ENCODE results near the gene TRIM29. TPM values are rescaled to one million over a fixed set of nuclear protein-coding genes. Genes with fewer than 3 reads are reported as not detected.

TRIM29 gene
- total RNA-seq, 1 donor from 2014 or later: not detected

DNA sequence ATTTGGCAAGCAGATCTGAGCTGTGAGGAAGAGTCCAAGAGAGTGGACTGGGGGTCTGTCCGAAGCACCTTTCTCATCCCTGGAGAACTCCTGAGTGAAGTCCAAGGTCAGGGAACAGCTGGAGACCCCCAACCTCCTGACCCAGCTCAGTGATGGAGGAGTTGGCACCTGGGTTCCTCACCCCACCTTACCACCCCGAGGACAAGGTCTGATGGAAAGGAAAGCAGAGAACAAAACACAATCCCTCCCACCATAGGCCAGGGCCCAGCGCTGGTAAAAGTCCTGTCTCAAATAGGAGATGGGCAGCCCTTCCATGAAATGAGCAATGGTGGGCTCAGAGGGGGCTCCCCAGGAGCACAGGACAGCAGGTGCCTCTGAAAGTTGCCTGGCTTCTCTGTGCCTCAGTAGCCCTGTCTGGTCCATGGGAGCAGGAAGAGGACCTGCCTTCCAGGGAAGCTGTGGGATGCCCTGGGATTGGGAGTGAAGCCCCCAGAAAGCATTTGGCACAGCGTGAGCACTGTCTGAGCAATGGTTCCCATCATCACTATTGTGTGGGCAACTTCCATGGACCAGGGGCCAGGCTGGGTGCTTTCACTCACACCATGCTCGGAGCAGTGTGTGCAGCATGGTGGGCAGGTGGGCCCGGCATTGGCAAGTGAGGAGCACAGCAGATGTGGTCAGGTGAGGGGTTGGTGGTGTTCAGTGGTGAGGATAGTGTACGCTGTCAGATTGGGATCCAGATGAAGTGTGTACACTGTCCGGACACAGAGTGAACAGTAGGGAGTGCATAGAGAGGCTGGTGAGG, 7.5 kb downstream of the TRIM29 start:
- H3K4me3 Mint-ChIP-seq (ENCODE audit: unreplicated experiment): no peak overlapping the region

DNA sequence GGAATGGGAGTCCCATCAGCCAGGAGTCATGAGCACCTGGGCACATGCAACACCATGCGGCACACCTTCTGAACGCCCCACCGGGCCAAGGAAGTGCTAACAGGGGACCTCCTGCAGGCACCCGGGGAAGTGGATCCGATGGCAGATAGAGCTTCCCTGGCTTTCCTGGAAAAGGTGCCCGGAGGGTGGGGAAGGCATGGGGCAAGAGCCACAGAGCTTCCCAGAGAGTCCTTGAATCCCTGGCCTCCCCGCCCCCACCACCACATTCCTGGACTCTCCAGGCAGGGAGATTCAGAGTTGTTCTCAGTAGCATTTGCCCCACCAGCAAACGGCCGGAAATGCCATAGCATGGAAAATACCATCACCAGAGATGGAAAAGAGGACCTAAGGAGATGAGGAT, 8.3 kb downstream of the TRIM29 start:
- Mint-ChIP-seq H3K9me3 (ENCODE audit: unreplicated experiment) (no peaks in the 10 kb centered on the region), H3K27me3 (ENCODE audit: unreplicated experiment) (peaks cover 4% of the 10 kb centered on the region), H3K27ac (ENCODE audit: unreplicated experiment) (no peak overlapping the region), H3K4me1 (ENCODE audit: unreplicated experiment) (no peaks in the 10 kb centered on the region), H3K4me3 (ENCODE audit: unreplicated experiment) (no peak overlapping the region), H3K36me3 (ENCODE audit: low read depth, unreplicated experiment) (no peaks in the 10 kb centered on the region)
- TF ChIP-seq CTCF (IDR thresholded peaks at IDR 0.05; ENCODE audit: unreplicated experiment): no peak
- no peak for DNase-seq (ENCODE audit: low spot score)

More for the DNA sequence above, 7.5 kb downstream of the TRIM29 start:
- H3K36me3 Mint-ChIP-seq (ENCODE audit: low read depth, unreplicated experiment): no peaks in the 10 kb centered on the region
- no peak overlapping the region for H3K27ac Mint-ChIP-seq (ENCODE audit: unreplicated experiment)
- H3K9me3 Mint-ChIP-seq (ENCODE audit: unreplicated experiment): no peaks in the 10 kb centered on the region
- no peaks in the 10 kb centered on the region for H3K4me1 Mint-ChIP-seq (ENCODE audit: unreplicated experiment)
- H3K27me3 Mint-ChIP-seq (ENCODE audit: unreplicated experiment): peaks cover 4% of the 10 kb centered on the region
- no peak for TF ChIP-seq CTCF (IDR thresholded peaks at IDR 0.05; ENCODE audit: unreplicated experiment)
- no peak for DNase-seq (ENCODE audit: low spot score)

DNA sequence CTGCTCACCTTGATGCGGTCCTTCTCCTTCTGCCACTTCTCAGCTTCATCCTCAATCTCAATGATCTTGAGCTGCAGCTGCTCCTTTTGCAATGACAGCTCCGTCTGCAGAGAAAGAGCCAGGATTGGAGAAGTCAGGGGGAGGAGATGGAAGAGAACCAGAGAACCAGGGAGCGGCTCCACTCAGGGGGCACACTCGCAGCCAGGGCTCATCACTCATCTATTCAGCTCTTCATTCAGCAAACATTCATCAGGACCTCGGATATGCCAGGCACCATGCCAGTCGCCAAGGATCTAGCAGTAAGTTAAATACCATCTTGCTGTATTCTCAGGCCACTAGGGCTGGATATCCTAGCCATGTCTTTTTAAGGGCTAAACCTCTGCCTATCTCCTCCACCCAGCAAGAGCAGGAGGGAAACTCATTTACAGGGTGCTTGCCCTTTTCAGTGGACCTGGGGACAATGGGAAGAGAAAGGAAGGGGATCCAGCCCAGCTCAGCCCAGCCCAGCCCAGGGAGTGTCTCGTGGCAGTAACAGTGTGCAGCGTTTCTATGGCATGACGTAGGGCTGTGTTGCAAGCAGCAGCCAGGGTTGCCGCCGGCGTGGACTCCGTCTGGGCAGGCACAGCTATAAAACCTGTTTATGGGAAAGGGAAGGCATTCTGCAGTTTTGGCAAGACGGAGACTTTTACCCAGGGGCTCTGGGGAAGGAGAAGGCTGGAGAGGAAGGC, 9.4 kb downstream of the TRIM29 start:
- Mint-ChIP-seq H3K27me3 (ENCODE audit: unreplicated experiment) (peaks cover 6% of the 10 kb centered on the region), H3K9me3 (ENCODE audit: unreplicated experiment) (no peaks in the 10 kb centered on the region), H3K4me1 (ENCODE audit: unreplicated experiment) (no peaks in the 10 kb centered on the region), H3K27ac (ENCODE audit: unreplicated experiment) (no peak overlapping the region), H3K4me3 (ENCODE audit: unreplicated experiment) (no peak overlapping the region), H3K36me3 (ENCODE audit: low read depth, unreplicated experiment) (no peaks in the 10 kb centered on the region)
- no peak for TF ChIP-seq CTCF (IDR thresholded peaks at IDR 0.05; ENCODE audit: unreplicated experiment)
- no peak for DNase-seq (ENCODE audit: low spot score)

DNA sequence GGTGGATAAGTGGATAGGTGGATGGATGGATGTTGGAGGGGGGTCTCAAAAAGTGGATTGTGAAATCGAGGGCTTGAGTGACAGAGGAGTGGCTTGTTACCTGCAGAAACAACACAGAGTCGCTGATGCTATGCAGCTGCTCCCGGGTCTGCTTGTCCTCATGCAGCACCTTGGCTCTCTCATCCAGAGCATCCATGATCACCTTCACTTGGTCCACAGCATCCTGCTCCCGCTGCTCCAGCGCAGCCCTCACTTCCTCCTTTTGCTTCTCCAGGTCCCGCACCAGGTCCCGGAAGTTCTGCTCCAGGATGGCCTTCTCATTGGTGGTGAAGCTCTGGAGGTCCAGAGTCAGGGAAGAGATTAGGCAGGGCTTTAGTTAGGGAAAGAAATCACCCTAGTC, 10.7 kb downstream of the TRIM29 start:
- no peak for TF ChIP-seq CTCF (IDR thresholded peaks at IDR 0.05; ENCODE audit: unreplicated experiment)
- Mint-ChIP-seq H3K9me3 (ENCODE audit: unreplicated experiment) (no peaks in the 10 kb centered on the region), H3K27me3 (ENCODE audit: unreplicated experiment) (peaks cover 11% of the 10 kb centered on the region), H3K27ac (ENCODE audit: unreplicated experiment) (no peak overlapping the region), H3K4me1 (ENCODE audit: unreplicated experiment) (no peaks in the 10 kb centered on the region), H3K36me3 (ENCODE audit: low read depth, unreplicated experiment) (no peaks in the 10 kb centered on the region), H3K4me3 (ENCODE audit: unreplicated experiment) (no peak overlapping the region)
- DNase-seq (ENCODE audit: low spot score): no peak

GRCh38 chr11:120126620-120127019, 11.3 kb downstream of the TRIM29 start:
- Mint-ChIP-seq H3K27ac (ENCODE audit: unreplicated experiment) (no peak overlapping the region), H3K36me3 (ENCODE audit: low read depth, unreplicated experiment) (no peaks in the 10 kb centered on the region), H3K4me1 (ENCODE audit: unreplicated experiment) (no peaks in the 10 kb centered on the region), H3K9me3 (ENCODE audit: unreplicated experiment) (no peaks in the 10 kb centered on the region), H3K4me3 (ENCODE audit: unreplicated experiment) (no peak overlapping the region), H3K27me3 (ENCODE audit: unreplicated experiment) (peaks cover 11% of the 10 kb centered on the region)
- no peak for TF ChIP-seq CTCF (IDR thresholded peaks at IDR 0.05; ENCODE audit: unreplicated experiment)
- DNase-seq (ENCODE audit: low spot score): no peak

Measured in endothelial cell (in vitro differentiated cells).